HEK293 (cell line): ENCODE measurements around the gene RETREG3.
A peak's percentile ranks its signal among the peaks of the same experiment; 100 is the strongest.

Experiments used
- CTCF ChIA-PET: fragments of 350-600 bp; formaldehyde crosslinking; extraction: SDS; loops from one replicate; lab custom pipeline; 2021; ENCODE audit warnings: antibody characterized with exemption; lab: Yijun Ruan, JAX
- POLR2A ChIA-PET: fragments of 300-600 bp; formaldehyde crosslinking; extraction: SDS; loops from one replicate; lab custom pipeline; 2020; ENCODE audit warnings: antibody characterized with exemption, inconsistent platforms; lab: Yijun Ruan, JAX
- H3K27ac ChIP-seq: fragments of 200-500 bp; sonication (Bioruptor generic); 2 replicates; pipeline ENCODE4 v1.5.1; 2014; ENCODE audit warnings: low read depth, low read length, control low read depth, inconsistent platforms; ENCODE audit errors: extremely low read depth
- H3K36me3 ChIP-seq, 2 experiments: fragments of 200-500 bp in 1 of 2; sonication (Bioruptor generic) in 1 of 2; 1 replicate in 1 of 2; 2 replicates in 1 of 2; pipeline ENCODE4 v1.5.1; 2014 to 2017; ENCODE audit warnings: inconsistent platforms in 2 of 2, low read length in 2 of 2; ENCODE audit not compliant: control insufficient read depth in 2 of 2, insufficient read depth in 1 of 2
- H3K4me1 ChIP-seq: fragments of 200-500 bp; sonication (Bioruptor generic); 2 replicates; pipeline ENCODE4 v1.5.1; 2014; ENCODE audit warnings: mild to moderate bottlenecking, low read length, inconsistent platforms; ENCODE audit not compliant: control insufficient read depth, insufficient read depth
- H3K4me3 ChIP-seq: 2 replicates; pipeline ENCODE4 v1.5.1; 2011; ENCODE audit warnings: low read depth, mild to moderate bottlenecking, control low read depth, low read length, moderate library complexity
- H3K9me3 ChIP-seq: fragments of 200-500 bp; sonication (Bioruptor generic); 2 replicates; pipeline ENCODE4 v1.5.1; 2014; ENCODE audit warnings: low read depth, low read length, inconsistent platforms; ENCODE audit not compliant: control insufficient read depth, insufficient read depth
- MYNN ChIP-seq: fragments of 450-650 bp; formaldehyde crosslinking; IDR thresholded peaks from 2 replicates; pipeline ENCODE4 v1.5.1; 2016; ENCODE audit warnings: missing biosample characterization, missing genetic modification characterization, borderline replicate concordance
- OSR2 ChIP-seq: fragments of 450-650 bp; formaldehyde crosslinking; IDR thresholded peaks from 2 replicates; pipeline ENCODE4 v1.5.1; 2016; ENCODE audit warnings: missing biosample characterization, missing genetic modification characterization
- PRDM4 ChIP-seq: fragments of 450-650 bp; formaldehyde crosslinking; IDR thresholded peaks from 2 replicates; pipeline ENCODE4 v1.5.1; 2017; ENCODE audit warnings: missing biosample characterization, missing genetic modification characterization
- REPIN1 ChIP-seq: fragments of 450-650 bp; formaldehyde crosslinking; IDR thresholded peaks from 2 replicates; pipeline ENCODE4 v1.5.1; 2017; ENCODE audit warnings: missing biosample characterization, missing genetic modification characterization, low read depth
- WT1 ChIP-seq: fragments of 450-650 bp; formaldehyde crosslinking; IDR thresholded peaks from 2 replicates; pipeline ENCODE4 v1.5.1; 2016; ENCODE audit warnings: missing biosample characterization, missing genetic modification characterization
- ZEB2 ChIP-seq: fragments of 450-650 bp; formaldehyde crosslinking; IDR thresholded peaks from 2 replicates; pipeline ENCODE4 v1.5.1; 2016; ENCODE audit warnings: missing biosample characterization, missing genetic modification characterization
- ZNF10 ChIP-seq: fragments of 450-650 bp; formaldehyde crosslinking; IDR thresholded peaks from 2 replicates; pipeline ENCODE4 v1.5.1; 2017; ENCODE audit warnings: missing biosample characterization, missing genetic modification characterization
- ZNF155 ChIP-seq: fragments of 450-650 bp; formaldehyde crosslinking; IDR thresholded peaks from 2 replicates; pipeline ENCODE4 v1.5.1; 2016; ENCODE audit warnings: missing biosample characterization, missing genetic modification characterization
- ZNF174 ChIP-seq: fragments of 450-650 bp; formaldehyde crosslinking; IDR thresholded peaks from 2 replicates; pipeline ENCODE4 v1.5.0; 2017; ENCODE audit warnings: missing biosample characterization, mild to moderate bottlenecking, missing genetic modification characterization
- ZNF548 ChIP-seq: fragments of 450-650 bp; formaldehyde crosslinking; IDR thresholded peaks from 2 replicates; pipeline ENCODE4 v1.5.1; 2016; ENCODE audit warnings: missing biosample characterization, missing genetic modification characterization
- ZNF600 ChIP-seq: fragments of 450-650 bp; formaldehyde crosslinking; IDR thresholded peaks from 2 replicates; pipeline ENCODE4 v1.5.1; 2016; ENCODE audit warnings: missing biosample characterization, missing genetic modification characterization
- ZNF677 ChIP-seq: fragments of 450-650 bp; IDR thresholded peaks from 2 replicates; pipeline ENCODE4 v1.5.0; 2018; ENCODE audit warnings: missing biosample characterization, mild to moderate bottlenecking, missing genetic modification characterization, moderate library complexity
- ZSCAN18 ChIP-seq: fragments of 450-650 bp; formaldehyde crosslinking; IDR thresholded peaks from 2 replicates; pipeline ENCODE4 v1.5.1; 2016; ENCODE audit warnings: missing biosample characterization, missing genetic modification characterization
- TF ChIP-seq, protein P1 (sequence below): fragments of 450-650 bp; formaldehyde crosslinking; IDR thresholded peaks from 2 replicates; pipeline ENCODE4 v1.5.1; 2016; ENCODE audit warnings: missing biosample characterization, missing genetic modification characterization
- TF ChIP-seq, protein P2 (sequence below): fragments of 450-650 bp; formaldehyde crosslinking; IDR thresholded peaks from 2 replicates; pipeline ENCODE4; 2016; ENCODE audit warnings: missing biosample characterization, missing genetic modification characterization

The RETREG3 gene

DNA sequence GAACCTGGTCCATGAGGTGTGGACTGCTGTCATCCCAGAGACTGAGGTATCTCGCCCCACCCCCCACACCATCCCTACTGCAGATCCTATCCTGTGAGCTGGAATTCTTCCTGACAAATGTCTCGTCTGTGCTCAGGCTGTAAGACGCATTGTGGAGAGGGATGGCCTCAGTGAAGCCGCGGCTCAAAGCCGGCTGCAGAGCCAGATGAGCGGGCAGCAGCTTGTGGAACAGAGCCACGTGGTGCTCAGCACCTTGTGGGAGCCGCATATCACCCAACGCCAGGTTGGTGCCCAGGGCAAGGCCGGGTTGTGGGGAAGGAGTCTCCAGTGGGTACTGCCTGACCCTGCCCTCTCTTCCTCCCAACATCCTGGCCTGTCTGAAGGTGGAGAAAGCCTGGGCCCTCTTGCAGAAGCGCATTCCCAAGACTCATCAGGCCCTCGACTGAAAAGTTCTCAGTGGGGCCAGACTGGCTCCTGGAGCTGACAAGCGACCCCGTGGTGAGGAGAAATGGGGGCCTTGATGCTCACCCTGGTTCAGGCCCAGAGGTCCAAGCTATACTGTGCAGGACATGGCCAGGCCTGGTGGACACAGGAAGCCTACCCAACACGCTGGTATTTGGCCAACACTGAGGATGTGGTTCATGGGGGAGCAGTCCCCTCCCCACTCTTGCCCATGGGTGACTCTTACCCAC is 43.5 kb downstream of the RETREG3 start:
- peaks cover 6 to 65% of the 10 kb centered on the region in 2 experiments for H3K36me3 ChIP-seq
- TF ChIP-seq ZEB2 (tag by site-specific recombination) (no peak), ZNF677 (tag by site-specific recombination) (no peak), ZNF600 (tag by site-specific recombination) (peak; percentile 8), PRDM4 (no peak), WT1 (tag by site-specific recombination) (no peak), ZNF548 (tag by site-specific recombination) (no peak)
- TF ChIP-seq, protein P1, sequence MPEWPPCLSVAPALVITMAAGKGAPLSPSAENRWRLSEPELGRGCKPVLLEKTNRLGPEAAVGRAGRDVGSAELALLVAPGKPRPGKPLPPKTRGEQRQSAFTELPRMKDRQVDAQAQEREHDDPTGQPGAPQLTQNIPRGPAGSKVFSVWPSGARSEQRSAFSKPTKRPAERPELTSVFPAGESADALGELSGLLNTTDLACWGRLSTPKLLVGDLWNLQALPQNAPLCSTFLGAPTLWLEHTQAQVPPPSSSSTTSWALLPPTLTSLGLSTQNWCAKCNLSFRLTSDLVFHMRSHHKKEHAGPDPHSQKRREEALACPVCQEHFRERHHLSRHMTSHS (tag by site-specific recombination) = no peak
- TF ChIP-seq, protein P2, sequence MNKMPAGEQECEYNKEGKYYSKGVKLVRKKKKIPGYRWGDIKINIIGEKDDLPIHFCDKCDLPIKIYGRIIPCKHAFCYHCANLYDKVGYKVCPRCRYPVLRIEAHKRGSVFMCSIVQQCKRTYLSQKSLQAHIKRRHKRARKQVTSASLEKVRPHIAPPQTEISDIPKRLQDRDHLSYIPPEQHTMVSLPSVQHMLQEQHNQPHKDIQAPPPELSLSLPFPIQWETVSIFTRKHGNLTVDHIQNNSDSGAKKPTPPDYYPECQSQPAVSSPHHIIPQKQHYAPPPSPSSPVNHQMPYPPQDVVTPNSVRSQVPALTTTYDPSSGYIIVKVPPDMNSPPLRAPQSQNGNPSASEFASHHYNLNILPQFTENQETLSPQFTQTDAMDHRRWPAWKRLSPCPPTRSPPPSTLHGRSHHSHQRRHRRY (tag by site-specific recombination) = no peak
- TF ChIP-seq, all 188 proteins: peak for 1
- ChIA-PET POLR2A (interaction anchor here (0.5 to 4.8 kb wide), 5 partner anchors 11 to 832 kb away, joined by 3 to 48 read pairs (median 4); partner anchors contain the start of genes PSMC3IP, RETREG3 and TUBG1), CTCF (interaction anchor here (0.7 to 4.9 kb wide), 4 partner anchors 12 to 440 kb away, joined by 3 to 34 read pairs (median 6); partner anchors contain the start of genes BECN1 and PSMC3IP)
- H3K9me3 ChIP-seq = no peaks in the 10 kb centered on the region
- H3K4me3 ChIP-seq = no peak overlapping the region
- H3K4me1 ChIP-seq = peaks cover 10% of the 10 kb centered on the region; the same call in 1 of the 2 replicates
- H3K27ac ChIP-seq = peak overlapping the region; percentile 86

GRCh38 chr17:42564815-42565522 is 44.2 kb downstream of the RETREG3 start:
- POLR2A ChIA-PET = interaction anchor here (0.5 to 4.8 kb wide), 4 partner anchors 10 to 581 kb away, joined by 3 to 48 read pairs (median 7); partner anchors contain the start of genes PSMC3IP, RETREG3 and TUBG1
- CTCF ChIA-PET = interaction anchor here (1.0 to 1.8 kb wide), 3 partner anchors 17 to 433 kb away, joined by 3 to 7 read pairs (median 5); partner anchors contain the start of genes BECN1 and RPL27
- TF ChIP-seq OSR2 (tag by site-specific recombination) (no peak), ZNF10 (tag by site-specific recombination) (no peak), ZNF155 (tag by site-specific recombination) (no peak), MYNN (tag by site-specific recombination) (no peak), REPIN1 (tag by site-specific recombination) (no peak), ZSCAN18 (tag by site-specific recombination) (no peak), ZNF174 (no peak), ZNF600 (tag by site-specific recombination) (peak; percentile 67; the same call in 1 of the 2 replicates)
- TF ChIP-seq, all 188 proteins: peak for 1
- H3K9me3 ChIP-seq = no peaks in the 10 kb centered on the region
- no peak overlapping the region for H3K27ac ChIP-seq
- peaks cover 10% of the 10 kb centered on the region; the same call in 1 of the 2 replicates for H3K4me1 ChIP-seq
- peaks cover 0 to 58% of the 10 kb centered on the region in 2 experiments; a peak in 1 of 3 replicates for H3K36me3 ChIP-seq
- H3K4me3 ChIP-seq = no peak overlapping the region
